PC-9 (cell line): Measurements from ENCODE around the gene NHLRC2.

Source experiments
- EZH2 ChIP-seq: fragments of 200-600 bp; sonication (generic); IDR thresholded peaks from 2 replicates; pipeline ENCODE4 v1.8.0; 2017; ENCODE audit warnings: antibody characterized with exemption, low read depth
- TF ChIP-seq, protein P1 (sequence below): fragments of 200-600 bp; sonication (generic); conservative IDR thresholded peaks from 2 replicates; pipeline ENCODE4 v1.6.1; 2017; ENCODE audit warnings: mixed run types, antibody characterized with exemption, mild to moderate bottlenecking, moderate library complexity

DNA sequence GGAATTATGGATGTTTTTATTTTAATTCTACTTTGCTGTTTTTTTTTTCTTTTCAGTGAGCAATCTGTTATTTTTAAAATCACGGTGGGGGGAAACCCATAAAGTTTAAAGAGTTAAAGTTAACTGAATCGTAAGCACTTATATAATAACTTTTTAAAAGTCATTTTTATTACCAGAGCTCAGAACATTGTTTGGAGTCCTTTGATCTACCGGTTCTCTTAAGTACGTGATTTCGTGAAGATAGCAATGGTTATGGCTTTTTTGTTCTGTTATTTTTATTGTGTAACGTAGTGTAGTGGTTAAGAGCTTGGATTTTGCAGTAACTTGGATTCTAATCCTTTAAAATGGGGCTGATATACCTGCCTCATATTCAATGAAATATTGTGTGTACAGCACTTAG lies 57.4 kb downstream of the NHLRC2 start:
- TF ChIP-seq, protein P1, sequence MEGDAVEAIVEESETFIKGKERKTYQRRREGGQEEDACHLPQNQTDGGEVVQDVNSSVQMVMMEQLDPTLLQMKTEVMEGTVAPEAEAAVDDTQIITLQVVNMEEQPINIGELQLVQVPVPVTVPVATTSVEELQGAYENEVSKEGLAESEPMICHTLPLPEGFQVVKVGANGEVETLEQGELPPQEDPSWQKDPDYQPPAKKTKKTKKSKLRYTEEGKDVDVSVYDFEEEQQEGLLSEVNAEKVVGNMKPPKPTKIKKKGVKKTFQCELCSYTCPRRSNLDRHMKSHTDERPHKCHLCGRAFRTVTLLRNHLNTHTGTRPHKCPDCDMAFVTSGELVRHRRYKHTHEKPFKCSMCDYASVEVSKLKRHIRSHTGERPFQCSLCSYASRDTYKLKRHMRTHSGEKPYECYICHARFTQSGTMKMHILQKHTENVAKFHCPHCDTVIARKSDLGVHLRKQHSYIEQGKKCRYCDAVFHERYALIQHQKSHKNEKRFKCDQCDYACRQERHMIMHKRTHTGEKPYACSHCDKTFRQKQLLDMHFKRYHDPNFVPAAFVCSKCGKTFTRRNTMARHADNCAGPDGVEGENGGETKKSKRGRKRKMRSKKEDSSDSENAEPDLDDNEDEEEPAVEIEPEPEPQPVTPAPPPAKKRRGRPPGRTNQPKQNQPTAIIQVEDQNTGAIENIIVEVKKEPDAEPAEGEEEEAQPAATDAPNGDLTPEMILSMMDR, result no peak
- no peak for TF ChIP-seq EZH2
